Sciatic nerve (tissue), 1 donor: ENCODE data around the gene ATXN7. TPM values are rescaled to one million over a fixed set of nuclear protein-coding genes. Genes with fewer than 3 reads are reported as not detected.

ENCODE experiments used
- total RNA-seq: library from RNA; stranded (reverse); fragmentation: NEBNext Ultra II Directional; extraction: Animal tissue kit (Norgen Biotek cat#: 25700); gene quantifications from one replicate; pipeline ENCODE4 v1.2.1, GENCODE V29; 2021
- donor health status: DM: no; HTN: no; CAD: no.

ATXN7 gene
- total RNA-seq, 1 donor from 2014 or later: 52.0 TPM

Other genes starting within 250 kb of the ATXN7 start
- not detected for gene SNTN, start 211.2 kb upstream of the ATXN7 start, total RNA-seq
- not detected for gene C3orf49, start 44.6 kb upstream of the ATXN7 start, total RNA-seq
- 58.0 TPM for gene THOC7, start 62 bp upstream of the ATXN7 start, total RNA-seq
- not detected for gene SCAANT1, start 48.5 kb downstream of the ATXN7 start, total RNA-seq
- 49.2 TPM for gene PSMD6, start 159.6 kb downstream of the ATXN7 start, total RNA-seq